Trophoblast cell (in vitro differentiated cells and primary cell): ENCODE data around the gene KCNK10.

Source experiments
- DNase-seq, 2 donors: peaks; one replicate each; pipeline ENCODE4 v3.0.0-alpha.2; 2016
- H2AFZ ChIP-seq: 2 replicates; pipeline ENCODE4 v1.6.1; 2013; ENCODE audit warnings: low read length, moderate library complexity, mild to moderate bottlenecking; ENCODE audit not compliant: insufficient read depth, poor library complexity
- H2AK5ac ChIP-seq: 2 replicates; pipeline ENCODE4 v1.6.1; 2013; ENCODE audit warnings: mild to moderate bottlenecking, low read length
- H2BK120ac ChIP-seq: 2 replicates; pipeline ENCODE4 v1.6.1; 2013; ENCODE audit warnings: low read length, mild to moderate bottlenecking, moderate library complexity; ENCODE audit not compliant: insufficient read depth, poor library complexity
- H2BK12ac ChIP-seq: 2 replicates; pipeline ENCODE4 v1.6.1; 2013; ENCODE audit warnings: mild to moderate bottlenecking, low read length, moderate library complexity
- H2BK5ac ChIP-seq: 2 replicates; pipeline ENCODE4 v1.6.1; 2013; ENCODE audit warnings: low read length, low read depth, moderate library complexity, mild to moderate bottlenecking; ENCODE audit not compliant: poor library complexity
- H3K14ac ChIP-seq: 2 replicates; pipeline ENCODE4 v1.6.1; 2013; ENCODE audit warnings: mild to moderate bottlenecking, low read length
- H3K18ac ChIP-seq: 2 replicates; pipeline ENCODE4 v1.6.1; 2013; ENCODE audit warnings: mild to moderate bottlenecking, low read length
- H3K23ac ChIP-seq: 2 replicates; pipeline ENCODE4 v1.6.1; 2013; ENCODE audit warnings: low read length
- H3K27ac ChIP-seq: 2 replicates; pipeline ENCODE4 v1.5.1; 2013; ENCODE audit warnings: low read depth, mild to moderate bottlenecking, inconsistent platforms, low read length, moderate library complexity
- H3K27me3 ChIP-seq: 2 replicates; pipeline ENCODE4 v1.6.1; 2013; ENCODE audit warnings: inconsistent platforms, mild to moderate bottlenecking, low read length, moderate library complexity; ENCODE audit not compliant: insufficient read depth
- H3K36me3 ChIP-seq, 2 experiments: 1 replicate in 1 of 2; 2 replicates in 1 of 2; pipeline ENCODE4 v1.6.1; 2013; ENCODE audit warnings: low read length in 2 of 2, mild to moderate bottlenecking in 2 of 2, moderate library complexity in 1 of 2; ENCODE audit not compliant: insufficient read depth in 2 of 2, control insufficient read depth in 1 of 2
- H3K4ac ChIP-seq: 2 replicates; pipeline ENCODE4 v1.6.1; 2013; ENCODE audit warnings: low read depth, mild to moderate bottlenecking, low read length, moderate library complexity
- H3K4me1 ChIP-seq, 2 experiments: 1 replicate in 1 of 2; 2 replicates in 1 of 2; pipeline ENCODE4 v1.6.1; 2013; ENCODE audit warnings: low read length in 2 of 2, mild to moderate bottlenecking in 2 of 2, moderate library complexity in 1 of 2; ENCODE audit not compliant: insufficient read depth in 2 of 2, control insufficient read depth in 1 of 2
- H3K4me2 ChIP-seq: 2 replicates; pipeline ENCODE4 v1.6.1; 2013; ENCODE audit warnings: inconsistent platforms, mild to moderate bottlenecking, low read length, moderate library complexity
- H3K4me3 ChIP-seq: 2 replicates; pipeline ENCODE4 v1.5.1; 2013; ENCODE audit warnings: mild to moderate bottlenecking, low read depth, low read length, inconsistent platforms
- H3K79me1 ChIP-seq: one replicate; pipeline ENCODE4 v1.6.1; 2013; ENCODE audit warnings: low read length
- H3K79me2 ChIP-seq: 2 replicates; pipeline ENCODE4 v1.6.1; 2013; ENCODE audit warnings: low read length, mild to moderate bottlenecking; ENCODE audit not compliant: control insufficient read depth, insufficient read depth, poor library complexity
- H3K9ac ChIP-seq: 2 replicates; pipeline ENCODE4 v1.6.1; 2013; ENCODE audit warnings: mild to moderate bottlenecking, low read length
- H3K9me3 ChIP-seq: 2 replicates; pipeline ENCODE4 v1.6.1; 2013; ENCODE audit warnings: low read depth, mild to moderate bottlenecking, control low read depth, inconsistent platforms, low read length; ENCODE audit not compliant: insufficient read depth
- H4K12ac ChIP-seq: 2 replicates; pipeline ENCODE4 v1.6.1; 2013; ENCODE audit warnings: low read depth, mild to moderate bottlenecking, low read length, moderate library complexity
- H4K8ac ChIP-seq: 2 replicates; pipeline ENCODE4 v1.6.1; 2013; ENCODE audit warnings: low read depth, mild to moderate bottlenecking, low read length, moderate library complexity
- H4K91ac ChIP-seq: one replicate; pipeline ENCODE4 v1.6.1; 2013; ENCODE audit warnings: low read depth, mild to moderate bottlenecking, low read length, moderate library complexity
- WGBS: extraction: QIAGEN DNeasy Blood & Tissue Kit; methylation state at CpG from one replicate; pipeline ENCODE4 v1.1.7; 2013; ENCODE audit warnings: missing lambda C conversion rate; ENCODE audit not compliant: insufficient read length, insufficient coverage; ENCODE audit errors: extremely low coverage; 5-methylcytosine and 5-hydroxymethylcytosine counted together

KCNK10 gene

GRCh38 chr14:88321692-88322503 lies 1.2 kb downstream of the KCNK10 start:
- H3K4ac ChIP-seq, result no peak overlapping the region
- H3K79me1 ChIP-seq, result no peaks in the 10 kb centered on the region
- no peak overlapping the region for H3K9ac ChIP-seq
- H3K18ac ChIP-seq, result no peak overlapping the region
- no peak overlapping the region for H3K23ac ChIP-seq
- H3K79me2 ChIP-seq, result no peaks in the 10 kb centered on the region
- peaks cover 60% of the 10 kb centered on the region for H3K27me3 ChIP-seq
- H3K14ac ChIP-seq, result no peak overlapping the region
- no peak overlapping the region for H3K4me2 ChIP-seq
- H3K27ac ChIP-seq, result no peak overlapping the region
- no peak overlapping the region for H2AFZ ChIP-seq
- H4K12ac ChIP-seq, result no peak overlapping the region
- no peak overlapping the region for H2BK5ac ChIP-seq
- peaks cover 8% of the 10 kb centered on the region for H3K9me3 ChIP-seq
- H3K4me1 ChIP-seq, result peaks cover 2 to 3% of the 10 kb centered on the region in 2 experiments
- H2BK12ac ChIP-seq, result no peak overlapping the region
- H3K4me3 ChIP-seq, result no peak overlapping the region
- H2BK120ac ChIP-seq, result no peak overlapping the region
- DNase-seq, result no peak
- no peak overlapping the region for H2AK5ac ChIP-seq
- no peaks in the 10 kb centered on the region for H3K36me3 ChIP-seq
- H4K91ac ChIP-seq, result no peak overlapping the region
- WGBS, result no CpG with 5 or more reads among the region's 25 CpGs
- no peak overlapping the region for H4K8ac ChIP-seq

GRCh38 chr14:88318406-88318805 lies 4.7 kb downstream of the KCNK10 start:
- Histone ChIP-seq H3K4ac (no peak overlapping the region), H2AK5ac (no peak overlapping the region), H3K18ac (no peak overlapping the region), H3K27ac (no peak overlapping the region), H3K27me3 (peaks cover 25% of the 10 kb centered on the region), H3K4me2 (no peak overlapping the region), H3K23ac (no peak overlapping the region), H3K9ac (no peak overlapping the region), H3K4me3 (no peak overlapping the region), H3K36me3 (no peaks in the 10 kb centered on the region), H2AFZ (no peak overlapping the region), H3K79me2 (no peaks in the 10 kb centered on the region), H2BK120ac (no peak overlapping the region), H2BK5ac (no peak overlapping the region), H3K14ac (no peak overlapping the region), H4K8ac (no peak overlapping the region), H3K79me1 (no peaks in the 10 kb centered on the region), H3K4me1 (no peaks in the 10 kb centered on the region), H4K91ac (no peak overlapping the region), H2BK12ac (no peak overlapping the region), H4K12ac (no peak overlapping the region), H3K9me3 (peaks cover 4% of the 10 kb centered on the region)
- DNase-seq, result no peak
- no CpG with 5 or more reads among the region's 4 CpGs for WGBS

GRCh38 chr14:88316521-88316920 lies 6.5 kb downstream of the KCNK10 start:
- Histone ChIP-seq H3K79me2 (no peaks in the 10 kb centered on the region), H3K4ac (no peak overlapping the region), H4K12ac (no peak overlapping the region), H3K9ac (no peak overlapping the region), H2BK120ac (no peak overlapping the region), H3K23ac (no peak overlapping the region), H2AFZ (no peak overlapping the region), H2BK12ac (no peak overlapping the region), H3K27me3 (peaks cover 6% of the 10 kb centered on the region), H3K18ac (no peak overlapping the region), H3K4me3 (no peak overlapping the region), H3K4me2 (no peak overlapping the region), H4K8ac (no peak overlapping the region), H3K27ac (no peak overlapping the region), H3K79me1 (no peaks in the 10 kb centered on the region), H2AK5ac (no peak overlapping the region), H3K9me3 (peaks cover 4% of the 10 kb centered on the region), H3K36me3 (no peaks in the 10 kb centered on the region), H3K4me1 (no peaks in the 10 kb centered on the region), H2BK5ac (no peak overlapping the region), H3K14ac (no peak overlapping the region), H4K91ac (no peak overlapping the region)
- DNase-seq, result no peak

GRCh38 chr14:88312257-88312656 lies 10.8 kb downstream of the KCNK10 start:
- H3K27me3 ChIP-seq, result no peaks in the 10 kb centered on the region
- no CpG with 5 or more reads among the region's 6 CpGs for WGBS
- H2AK5ac ChIP-seq, result no peak overlapping the region
- H3K18ac ChIP-seq, result no peak overlapping the region
- no peak overlapping the region for H4K91ac ChIP-seq
- H2BK120ac ChIP-seq, result no peak overlapping the region
- H3K27ac ChIP-seq, result no peak overlapping the region
- no peak overlapping the region for H3K4me2 ChIP-seq
- no peak overlapping the region for H2AFZ ChIP-seq
- no peak overlapping the region for H2BK5ac ChIP-seq
- no peak overlapping the region for H3K4ac ChIP-seq
- no peak overlapping the region for H3K14ac ChIP-seq
- H3K4me3 ChIP-seq, result no peak overlapping the region
- no peaks in the 10 kb centered on the region for H3K79me1 ChIP-seq
- no peak overlapping the region for H4K12ac ChIP-seq
- peaks cover 2% of the 10 kb centered on the region for H3K9me3 ChIP-seq
- H3K23ac ChIP-seq, result no peak overlapping the region
- DNase-seq, result no peak
- no peak overlapping the region for H2BK12ac ChIP-seq
- no peaks in the 10 kb centered on the region for H3K79me2 ChIP-seq
- H3K9ac ChIP-seq, result no peak overlapping the region
- H3K36me3 ChIP-seq, result no peaks in the 10 kb centered on the region
- no peaks in the 10 kb centered on the region for H3K4me1 ChIP-seq
- no peak overlapping the region for H4K8ac ChIP-seq
